Measurements from ENCODE around the gene SFSWAP.
"Not testable (repeated sequence)": the region's sequence is repeated elsewhere in the genome, so short reads cannot be mapped to it uniquely, and the experiment has no call there.

Gene SFSWAP

DNA sequence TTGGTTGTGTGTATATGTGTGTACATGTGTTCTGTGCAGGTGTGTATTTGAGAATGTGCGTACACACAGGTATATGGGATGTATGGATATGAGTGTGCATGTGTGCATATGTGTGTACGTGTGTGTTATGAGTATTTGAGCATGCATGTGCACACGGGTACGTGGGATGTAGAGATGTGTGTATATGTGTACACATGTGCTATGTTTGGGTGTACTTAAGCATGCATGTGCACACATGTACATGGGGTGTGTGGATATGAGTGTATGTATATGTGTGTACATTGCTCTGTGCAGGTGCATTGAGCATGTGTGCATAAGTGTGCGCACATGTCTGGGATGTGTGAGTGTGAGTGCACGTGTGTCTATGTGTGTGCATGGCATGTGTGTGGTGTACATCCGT lies 34.3 kb upstream of the SFSWAP start:
- Mint-ChIP-seq H3K27me3 (no peaks in the 10 kb centered on the region), H3K4me3 (no peak overlapping the region), H3K36me3 (no peaks in the 10 kb centered on the region), H3K4me1 (peaks cover 2% of the 10 kb centered on the region), H3K27ac (no peak overlapping the region), H3K9me3 (no peaks in the 10 kb centered on the region)

DNA sequence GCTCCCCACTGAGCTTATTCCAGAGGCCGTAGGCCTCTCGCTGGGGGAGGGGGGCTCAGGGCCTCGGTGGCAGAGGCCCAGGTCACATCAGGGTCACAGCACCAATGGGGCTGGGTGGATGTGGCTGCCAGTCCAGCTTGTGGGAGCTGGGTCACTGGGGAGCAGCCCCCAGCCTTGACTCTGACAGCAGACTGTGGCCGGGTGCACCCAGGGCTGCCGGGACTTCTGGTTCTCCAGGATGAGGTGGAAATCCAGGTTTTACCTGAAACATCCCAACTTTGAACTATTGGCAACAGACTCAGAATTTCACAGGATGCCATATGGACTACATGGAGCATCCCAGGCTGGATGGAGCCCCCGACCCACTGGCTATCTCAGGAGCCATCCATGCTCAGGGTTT lies 33.8 kb upstream of the SFSWAP start:
- H3K4me3 Mint-ChIP-seq, H3K4me1 Mint-ChIP-seq, H3K27me3 Mint-ChIP-seq, H3K27ac Mint-ChIP-seq, H3K36me3 Mint-ChIP-seq, H3K9me3 Mint-ChIP-seq: not testable (repeated sequence)

DNA sequence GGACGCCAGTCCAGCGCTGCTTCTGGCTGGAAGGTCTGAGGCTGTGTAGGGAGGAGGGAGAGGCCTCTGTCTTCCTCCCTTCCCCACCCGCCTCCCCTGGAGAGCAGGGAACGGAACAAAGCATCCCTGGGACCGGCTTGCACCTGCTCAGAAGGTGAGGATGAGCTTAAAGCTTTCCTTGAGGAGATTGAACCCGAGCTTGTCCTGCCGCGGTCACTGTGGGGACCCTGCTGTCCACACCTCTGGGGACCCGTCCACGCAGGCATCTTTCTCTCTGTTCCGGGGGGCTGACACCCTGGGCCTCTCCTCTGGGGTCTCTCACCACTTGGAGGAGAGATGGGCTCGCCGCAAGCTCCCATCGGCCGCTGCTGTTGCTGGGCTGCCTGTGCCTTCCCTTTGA lies 33.2 kb upstream of the SFSWAP start:
- Mint-ChIP-seq H3K4me3 (no peak overlapping the region), H3K36me3 (no peaks in the 10 kb centered on the region), H3K4me1 (peaks cover 7% of the 10 kb centered on the region), H3K27me3 (no peaks in the 10 kb centered on the region), H3K27ac (no peak overlapping the region), H3K9me3 (no peaks in the 10 kb centered on the region)

DNA sequence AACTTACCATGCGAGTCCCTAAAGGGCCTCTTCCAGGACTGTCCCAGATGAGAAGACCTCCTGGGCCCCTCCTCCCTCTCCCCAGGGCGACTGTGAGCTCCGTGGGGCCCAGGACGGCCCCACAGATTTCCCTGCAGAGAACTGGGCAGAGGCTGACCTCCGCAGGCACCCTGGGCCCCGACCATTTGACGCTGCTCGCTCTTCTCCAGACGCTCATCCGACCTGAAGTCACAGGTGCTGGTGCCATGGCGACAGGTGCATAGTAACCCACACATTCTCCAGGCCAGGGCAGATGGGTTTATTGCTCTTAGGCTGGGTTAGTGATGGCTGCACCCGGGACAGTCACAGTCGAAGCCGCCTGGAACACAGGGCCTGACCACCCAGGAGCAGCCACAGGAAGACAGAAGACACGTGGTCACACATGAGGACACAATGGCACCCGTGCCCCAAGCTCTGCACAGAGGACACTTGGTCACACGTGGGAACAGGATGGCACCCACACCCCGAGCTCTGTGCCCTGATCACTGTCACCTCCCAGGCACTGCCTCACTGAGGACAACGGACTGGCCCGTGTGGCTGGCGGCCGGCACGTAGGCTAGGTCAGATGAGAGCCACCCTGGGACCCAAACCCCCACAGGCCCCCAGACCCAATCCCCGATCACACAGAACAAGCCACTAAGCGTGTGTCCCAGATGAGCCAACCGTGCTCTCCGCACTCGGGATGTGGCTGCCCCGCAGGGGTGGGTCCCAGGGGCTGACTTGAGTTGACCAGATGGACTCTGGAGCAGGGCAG lies 32.3 kb upstream of the SFSWAP start:
- H3K36me3 Mint-ChIP-seq, H3K27me3 Mint-ChIP-seq, H3K4me1 Mint-ChIP-seq, H3K4me3 Mint-ChIP-seq, H3K9me3 Mint-ChIP-seq, H3K27ac Mint-ChIP-seq: not testable (repeated sequence)

DNA sequence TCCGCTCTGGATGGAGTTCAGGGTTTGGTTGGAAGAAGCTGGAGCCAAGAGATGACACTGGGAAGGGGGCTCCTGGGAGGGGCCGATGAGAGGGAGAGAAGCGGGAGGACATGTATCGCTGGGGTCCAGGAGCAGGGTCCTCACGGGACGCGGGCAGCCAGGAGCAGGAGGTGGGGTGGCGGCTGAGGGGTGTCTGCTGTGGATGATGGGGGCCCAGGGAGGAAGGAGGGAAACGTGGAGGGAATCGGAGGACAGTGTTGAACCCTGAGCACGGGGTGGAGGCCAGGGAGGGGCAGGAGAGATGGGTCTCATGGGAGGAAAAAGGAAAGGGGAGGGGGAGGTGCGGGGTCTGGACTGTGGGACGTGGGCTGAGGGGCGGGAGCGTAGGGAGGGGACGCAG lies 31.7 kb upstream of the SFSWAP start:
- H3K9me3 Mint-ChIP-seq, H3K36me3 Mint-ChIP-seq, H3K4me3 Mint-ChIP-seq, H3K4me1 Mint-ChIP-seq, H3K27me3 Mint-ChIP-seq, H3K27ac Mint-ChIP-seq: not testable (repeated sequence)

DNA sequence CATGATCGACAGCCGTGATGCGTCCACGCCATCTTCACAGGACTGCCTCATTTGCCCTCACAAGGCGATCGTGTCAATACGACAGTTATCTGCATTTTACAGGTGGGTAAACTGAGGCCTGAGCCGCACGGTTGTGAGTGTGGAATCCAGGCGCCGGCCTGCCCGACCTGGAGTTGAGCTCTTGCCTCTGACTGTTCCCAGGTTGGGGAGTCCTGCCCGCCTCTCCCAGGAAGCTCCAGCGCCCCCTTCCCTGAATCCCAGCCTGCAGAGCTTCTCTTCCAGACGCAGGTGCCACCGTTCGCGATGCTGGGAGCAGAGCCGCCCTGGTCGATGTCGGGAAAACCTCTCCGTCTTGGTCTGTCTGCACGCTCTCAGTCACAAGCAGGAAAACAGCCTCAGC lies 31.1 kb upstream of the SFSWAP start:
- H3K27ac Mint-ChIP-seq, H3K27me3 Mint-ChIP-seq, H3K36me3 Mint-ChIP-seq, H3K4me3 Mint-ChIP-seq, H3K4me1 Mint-ChIP-seq, H3K9me3 Mint-ChIP-seq: not testable (repeated sequence)

DNA sequence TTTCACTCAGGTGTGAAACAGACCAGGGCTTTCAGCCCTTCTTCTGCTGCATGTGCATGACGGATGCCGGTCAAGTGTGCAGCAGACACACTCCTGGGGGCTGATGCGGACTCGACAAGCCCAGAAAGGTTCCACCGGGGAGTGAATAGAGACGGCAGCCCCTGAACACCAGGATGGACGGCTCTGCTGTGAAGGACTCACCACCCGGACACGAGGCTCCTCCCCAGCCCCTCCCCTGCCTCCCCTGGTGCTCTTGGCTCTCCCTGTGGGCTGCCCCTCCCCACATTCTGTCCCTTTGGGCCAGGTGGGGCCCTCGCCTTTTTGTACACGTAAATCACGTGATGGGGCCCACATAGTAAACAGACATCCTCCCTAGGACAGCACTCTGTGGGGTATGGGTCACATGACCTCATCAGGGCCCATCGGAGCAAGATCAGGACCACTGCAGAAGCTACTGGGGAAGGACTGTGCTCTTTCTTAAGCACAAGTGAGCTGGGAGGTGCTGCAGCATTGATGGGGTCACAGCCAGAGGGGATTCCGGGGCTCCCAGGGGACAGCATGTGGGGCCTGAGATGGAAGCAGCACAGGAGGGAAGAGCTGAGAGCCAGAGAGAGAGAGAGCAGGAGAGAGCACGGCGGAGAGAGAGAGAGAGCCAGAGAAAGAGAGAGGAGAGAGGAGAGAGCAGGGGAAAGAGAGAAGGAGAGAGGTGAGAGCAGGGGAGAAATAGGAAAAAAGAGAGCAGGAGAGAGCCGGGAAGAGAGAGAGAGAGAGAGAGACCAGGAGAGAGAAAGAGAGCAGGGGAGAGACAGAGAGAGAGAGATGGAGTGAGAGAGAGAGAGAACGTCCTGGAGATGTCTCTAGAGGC lies 30.3 kb upstream of the SFSWAP start:
- H3K27ac Mint-ChIP-seq: not testable (repeated sequence)

DNA sequence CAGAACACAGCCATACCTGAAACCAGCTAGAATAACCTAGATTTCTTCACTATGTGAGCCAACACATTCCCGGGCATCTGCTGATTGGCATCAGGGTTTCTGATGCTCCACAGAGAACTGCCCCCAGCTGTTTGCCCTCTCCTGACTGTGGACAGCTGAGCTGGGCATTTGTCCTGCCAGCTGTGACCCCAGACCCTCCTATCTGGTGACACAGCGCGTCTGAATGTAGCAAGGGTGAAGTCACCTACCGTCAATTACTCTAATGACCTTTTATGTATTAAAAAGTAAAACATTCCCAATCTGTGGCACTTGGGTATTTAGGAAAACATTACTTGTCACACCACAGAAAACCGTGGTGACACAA lies 29.7 kb upstream of the SFSWAP start:
- Mint-ChIP-seq H3K4me1 (peaks cover 7% of the 10 kb centered on the region), H3K27me3 (no peaks in the 10 kb centered on the region), H3K9me3 (no peaks in the 10 kb centered on the region), H3K4me3 (no peak overlapping the region), H3K36me3 (no peaks in the 10 kb centered on the region), H3K27ac (no peak overlapping the region)

More for the DNA sequence above, 30.3 kb upstream of the SFSWAP start:
- H3K4me3 Mint-ChIP-seq, H3K9me3 Mint-ChIP-seq, H3K36me3 Mint-ChIP-seq, H3K4me1 Mint-ChIP-seq, H3K27me3 Mint-ChIP-seq: not testable (repeated sequence)

DNA sequence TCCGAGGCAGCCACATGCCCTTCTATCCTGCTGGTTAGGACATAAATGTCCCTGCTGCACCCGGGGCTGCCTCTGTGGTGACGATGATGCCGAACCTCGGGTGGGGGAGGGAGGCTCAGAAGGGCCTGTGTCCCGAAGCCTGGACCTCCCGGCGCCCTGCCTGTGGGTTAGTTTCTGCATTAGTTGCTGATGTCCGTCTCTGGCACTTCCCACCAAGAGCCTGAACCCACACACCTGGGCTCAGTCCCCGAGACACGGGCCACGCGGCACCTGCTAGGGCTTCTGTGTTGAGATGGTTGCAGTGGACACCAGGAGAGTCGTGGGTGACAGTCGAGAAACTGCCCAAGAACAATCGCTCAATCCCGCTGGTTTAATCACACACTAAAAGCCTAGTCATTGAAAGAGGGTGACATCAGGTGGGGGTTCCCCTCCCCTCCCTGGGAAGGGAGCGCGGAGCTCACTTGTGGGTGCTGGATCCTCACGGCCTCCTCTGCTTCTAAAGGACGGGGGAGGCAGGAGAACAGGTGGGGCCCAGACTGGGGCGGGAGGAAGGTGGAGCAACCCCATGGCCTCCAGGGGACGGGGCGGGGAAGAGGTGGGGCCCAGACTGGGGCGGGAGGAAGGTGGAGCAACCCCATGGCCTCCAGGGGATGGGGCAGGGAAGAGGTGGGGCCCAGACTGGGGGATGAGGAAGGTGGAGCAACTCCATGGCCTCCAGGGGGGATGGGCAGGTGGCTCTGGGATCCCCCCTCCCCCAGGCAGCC lies 29.0 kb upstream of the SFSWAP start:
- H3K9me3 Mint-ChIP-seq, H3K27me3 Mint-ChIP-seq, H3K36me3 Mint-ChIP-seq, H3K4me1 Mint-ChIP-seq: not testable (repeated sequence)
- peak overlapping the region; percentile 63 for H3K27ac Mint-ChIP-seq
- peak overlapping the region; percentile 36 for H3K4me3 Mint-ChIP-seq

DNA sequence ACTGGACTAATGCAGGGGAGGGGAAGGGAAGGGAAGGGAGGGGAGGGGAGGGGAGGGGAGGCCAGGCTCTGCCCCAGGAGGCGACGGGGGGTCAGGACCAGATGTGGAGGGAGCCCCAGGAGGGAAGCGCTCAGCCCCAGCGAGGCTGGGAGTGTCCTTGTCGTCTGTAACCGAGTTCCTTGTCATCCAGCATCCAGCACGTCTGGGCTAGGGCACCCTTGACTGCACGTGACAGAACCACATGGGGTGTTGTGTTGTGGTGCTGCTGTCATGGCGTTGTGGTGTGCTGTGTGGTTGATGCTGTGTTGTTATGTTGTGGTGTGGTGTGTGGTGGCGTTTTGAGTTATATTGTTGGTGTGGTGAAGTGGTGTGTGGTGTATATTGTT lies 28.4 kb upstream of the SFSWAP start:
- Mint-ChIP-seq H3K36me3 (no peaks in the 10 kb centered on the region), H3K9me3 (no peaks in the 10 kb centered on the region), H3K4me3 (no peak overlapping the region), H3K27ac (peak overlapping the region; percentile 52), H3K27me3 (no peaks in the 10 kb centered on the region), H3K4me1 (peaks cover 7% of the 10 kb centered on the region)

DNA sequence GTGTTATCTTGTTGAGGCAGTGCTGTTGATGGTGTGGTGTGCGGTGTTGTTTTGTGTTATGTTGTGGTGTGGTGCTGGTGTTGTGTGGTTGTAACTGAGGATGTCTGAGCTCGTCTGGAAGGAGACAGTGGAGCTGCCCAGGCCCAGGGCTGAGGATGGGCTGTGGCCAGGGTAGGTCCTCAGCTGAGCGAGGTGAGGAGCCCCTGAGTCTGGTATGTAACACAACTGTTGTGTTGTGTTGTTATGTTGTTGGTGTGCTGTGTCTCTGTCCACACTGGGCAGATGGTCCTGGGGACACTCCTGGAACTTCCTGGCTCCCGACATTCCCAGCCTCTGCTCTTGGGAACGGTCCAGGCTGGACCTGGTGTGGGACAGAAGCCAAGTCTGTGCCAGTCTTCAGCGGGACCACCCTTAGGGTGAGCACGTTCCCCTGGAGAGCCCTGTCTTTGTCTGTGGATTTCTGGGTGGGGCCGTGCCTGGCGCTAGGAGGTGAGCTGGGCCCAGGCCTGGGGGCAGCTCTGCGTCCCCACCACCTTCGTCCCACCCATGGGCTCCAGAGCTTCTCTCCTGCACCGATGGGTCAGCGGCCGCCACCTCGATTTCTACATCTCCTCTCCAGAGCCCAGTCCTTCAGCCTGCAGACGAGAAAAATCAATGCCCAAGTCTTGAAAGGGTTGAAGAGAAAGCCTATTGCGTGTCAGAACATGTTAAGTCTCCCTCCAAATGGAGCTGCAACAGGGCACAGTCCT lies 27.4 kb upstream of the SFSWAP start:
- Mint-ChIP-seq H3K4me3 (no peak overlapping the region), H3K4me1 (peaks cover 7% of the 10 kb centered on the region), H3K27me3 (no peaks in the 10 kb centered on the region), H3K36me3 (no peaks in the 10 kb centered on the region), H3K27ac (no peak overlapping the region), H3K9me3 (no peaks in the 10 kb centered on the region)

DNA sequence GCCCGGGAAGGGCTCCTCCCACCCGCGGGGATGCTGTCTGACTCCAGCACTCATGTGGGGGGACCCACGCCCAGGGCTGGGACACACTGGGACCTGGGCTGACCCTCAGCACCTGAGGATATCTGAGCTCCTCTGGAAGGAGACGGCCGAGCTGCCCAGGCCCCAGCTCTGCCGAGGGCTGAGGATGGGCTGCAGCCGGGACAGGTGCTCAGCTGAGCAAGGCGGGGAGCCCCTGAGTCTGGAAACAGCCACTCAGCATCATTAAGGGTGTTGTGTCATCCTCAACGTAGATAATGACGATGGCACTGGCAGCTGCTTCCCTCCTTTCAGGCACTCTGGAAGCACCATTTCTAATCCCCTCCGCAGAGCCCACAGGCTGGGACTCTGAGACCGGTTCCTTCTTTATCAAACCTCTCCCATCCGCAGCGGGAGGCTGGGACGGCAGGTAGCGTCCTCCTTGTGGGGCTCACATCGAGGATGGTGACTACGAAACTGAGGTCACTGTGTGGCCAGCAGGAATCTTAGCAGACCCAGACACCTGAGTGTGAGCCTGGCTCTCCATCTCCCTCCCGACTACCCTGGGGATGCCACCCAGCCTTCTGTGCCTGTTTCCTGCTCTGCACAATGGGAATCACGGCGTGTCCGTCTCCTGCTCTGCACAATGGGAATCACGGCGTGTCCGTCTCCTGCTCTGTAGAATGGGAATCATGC lies 26.7 kb upstream of the SFSWAP start:
- Mint-ChIP-seq H3K9me3 (no peaks in the 10 kb centered on the region), H3K36me3 (no peaks in the 10 kb centered on the region), H3K4me1 (peaks cover 7% of the 10 kb centered on the region)

DNA sequence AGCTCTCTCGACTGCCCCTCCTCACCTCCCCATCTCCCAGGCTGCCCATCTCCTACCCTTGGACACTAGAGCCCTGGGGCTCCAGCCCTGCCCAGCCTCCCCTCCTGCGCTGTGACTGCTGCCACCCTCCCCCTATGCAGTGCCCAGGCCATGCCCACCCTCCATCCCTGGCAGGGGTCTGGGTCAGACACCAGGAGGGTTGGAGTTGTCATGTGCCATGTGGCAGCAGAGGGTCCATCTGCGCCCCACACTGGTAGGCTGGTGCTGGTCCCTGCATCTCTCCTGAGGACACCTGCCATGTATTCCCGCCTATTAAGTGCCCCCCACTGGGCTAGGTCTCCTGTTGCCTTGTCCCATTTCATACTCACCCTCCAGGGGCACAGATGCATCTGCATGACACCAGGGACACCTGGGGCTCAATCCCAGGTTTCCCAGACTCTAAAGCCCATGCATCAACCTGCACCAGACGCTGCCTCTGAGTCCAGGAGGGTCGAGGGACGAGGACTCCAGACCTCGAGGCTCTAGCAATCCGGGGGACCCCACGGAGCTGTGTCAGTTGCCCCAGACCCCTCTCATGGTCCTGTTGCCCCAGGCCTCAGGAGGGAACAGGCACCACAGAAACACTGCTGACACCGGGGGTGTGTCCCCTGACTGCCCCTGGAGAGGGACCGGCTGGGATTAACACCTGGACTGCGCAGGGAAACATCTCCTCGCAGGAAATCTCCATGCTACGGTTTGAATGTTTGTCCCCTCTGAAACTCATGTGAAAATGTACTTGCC lies 23.4 kb upstream of the SFSWAP start:
- Mint-ChIP-seq H3K4me1 (no peaks in the 10 kb centered on the region), H3K36me3 (no peaks in the 10 kb centered on the region), H3K27me3 (peaks cover 1% of the 10 kb centered on the region), H3K27ac (peak overlapping the region; percentile 4), H3K4me3 (no peak overlapping the region), H3K9me3 (no peaks in the 10 kb centered on the region)

More for the DNA sequence above, 26.7 kb upstream of the SFSWAP start:
- Mint-ChIP-seq H3K4me3 (no peak overlapping the region), H3K27me3 (no peaks in the 10 kb centered on the region), H3K27ac (no peak overlapping the region)

DNA sequence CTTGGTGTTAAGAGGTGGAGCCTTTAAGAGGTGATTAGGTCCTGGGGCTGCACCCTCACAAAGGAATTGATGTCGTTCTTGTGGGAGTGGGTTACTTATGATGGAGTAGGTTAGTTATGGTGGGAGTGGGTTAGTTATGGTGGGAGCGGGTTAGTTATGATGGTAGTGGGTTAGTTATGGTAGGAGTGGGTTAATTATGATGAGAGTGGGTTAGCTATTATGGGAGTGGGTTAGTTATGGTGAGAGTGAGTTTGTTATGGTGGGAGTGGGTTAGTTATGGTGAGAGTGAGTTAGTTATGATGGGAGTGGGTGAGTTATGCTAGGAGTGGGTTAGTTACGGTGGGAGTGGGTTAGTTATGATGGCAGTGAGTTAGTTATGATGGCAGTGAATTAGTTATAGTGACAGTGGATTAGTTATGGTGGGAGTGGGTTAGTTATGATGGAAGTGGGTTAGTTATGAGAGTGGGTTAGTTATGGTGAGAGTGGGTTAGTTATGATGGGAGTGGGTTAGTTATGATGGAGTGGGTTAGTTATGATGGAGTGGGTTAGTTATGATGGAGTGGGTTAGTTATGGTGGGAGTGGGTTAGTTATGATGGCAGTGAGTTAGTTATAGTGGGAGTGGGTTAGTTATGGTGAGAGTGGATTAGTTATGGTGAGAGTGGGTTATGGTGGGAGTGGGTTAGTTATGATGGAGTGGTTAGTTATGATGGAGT lies 22.6 kb upstream of the SFSWAP start:
- no peaks in the 10 kb centered on the region for H3K4me1 Mint-ChIP-seq
- no peaks in the 10 kb centered on the region for H3K9me3 Mint-ChIP-seq
- H3K4me3 Mint-ChIP-seq: no peak overlapping the region
- H3K27me3 Mint-ChIP-seq: peaks cover 1% of the 10 kb centered on the region
- H3K27ac Mint-ChIP-seq: peak overlapping the region; percentile 4
- H3K36me3 Mint-ChIP-seq: no peaks in the 10 kb centered on the region

Data from activated naive CD4-positive, alpha-beta T cell treated with anti-CD3 and anti-CD28 coated beads, Interleukin-2, amount 50 U/mL, for 24 hours (primary cell).